ENCODE data around the gene FGD4.

GRCh38 chr12:32357601-32358249 is 41.6 kb upstream of the FGD4 start:
- TF ChIP-seq EZH2phosphoT487 (IDR thresholded peaks at IDR 0.05; ENCODE audit: borderline replicate concordance), result no peak
- TF ChIP-seq CTCF (conservative IDR thresholded peaks at IDR 0.05; ENCODE audit: low read length), result no peak
